ENCODE data around the gene MRPL40.

The MRPL40 gene

GRCh38 chr22:19483481-19484244 lies 51.3 kb downstream of the MRPL40 start:
- DNase-seq = no peak

Measured in NCI-H524 treated with DMSO at 0.1 percent for 48 hours (cell line).